Measurements from ENCODE around the gene COL24A1. TPM values are rescaled to one million over a fixed set of nuclear protein-coding genes. Genes with fewer than 3 reads are reported as not detected.

The COL24A1 gene
- total and polyA plus RNA-seq, 2 donors (not counting 1 experiment from before 2014, with no cell fraction given): not detected

DNA sequence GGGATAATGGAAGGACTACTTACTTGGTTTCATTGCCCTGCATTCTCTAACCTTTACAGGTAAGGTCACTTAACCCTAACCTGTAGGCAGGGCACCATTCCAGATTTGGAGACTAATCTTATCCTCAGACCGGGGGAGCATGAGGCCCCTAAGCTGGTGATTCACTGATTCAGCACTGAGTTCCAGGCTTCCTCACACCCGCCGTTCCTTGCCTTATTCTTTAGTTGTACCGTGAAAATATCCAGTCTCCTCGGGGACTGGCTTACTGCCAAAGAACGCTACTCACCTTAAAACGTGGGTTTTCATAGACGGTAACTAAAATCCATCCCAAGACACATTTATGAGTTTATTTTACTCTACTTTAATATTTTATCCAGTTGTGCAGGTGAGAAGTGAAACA is 44.3 kb upstream of the COL24A1 start:
- Mint-ChIP-seq H3K27me3 (no peaks in the 10 kb centered on the region), H3K27ac (no peak overlapping the region), H3K4me3 (no peak overlapping the region), H3K4me1 (no peaks in the 10 kb centered on the region), H3K9me3 (ENCODE audit: insufficient read depth) (no peaks in the 10 kb centered on the region)
- Histone ChIP-seq H3K36me3 (replicated peaks in 1 of 2; ENCODE audit: control extremely low read depth in 1 of 2, control insufficient read depth in 1 of 2, extremely low read depth in 1 of 2, insufficient read depth in 2 of 2, low read length in 1 of 2) (no peaks in the 10 kb centered on the region), H3K9me3 (ENCODE audit: control extremely low read depth in 1 of 3, control insufficient read depth in 2 of 3, insufficient read depth in 1 of 3, low read length in 2 of 3) (no peaks in the 10 kb centered on the region), H3K4me3 (ENCODE audit: control extremely low read depth in 1 of 5, extremely low read depth in 1 of 5, insufficient read depth in 1 of 5, low read depth in 2 of 5, low read length in 4 of 5) (no peak overlapping the region), H4K20me1 (ENCODE audit: control insufficient read depth, insufficient read depth, low read length, poor library complexity, severe bottlenecking) (no peaks in the 10 kb centered on the region), H3K9ac (ENCODE audit: low read length) (no peak overlapping the region), H3K79me2 (ENCODE audit: control insufficient read depth, insufficient read depth, low read length) (no peaks in the 10 kb centered on the region), H3K4me1 (ENCODE audit: control insufficient read depth in 2 of 2, insufficient read depth in 2 of 2, low read length in 2 of 2) (no peaks in the 10 kb centered on the region), H2AFZ (ENCODE audit: insufficient read depth, low read depth, low read length, poor library complexity, severe bottlenecking) (no peak overlapping the region), H3K27ac (ENCODE audit: low read length in 2 of 2) (no peak overlapping the region), H3K27me3 (replicated peaks in 1 of 4; ENCODE audit: control extremely low read depth in 1 of 4, control insufficient read depth in 3 of 4, insufficient read depth in 4 of 4, low read length in 3 of 4) (no peaks in the 10 kb centered on the region), H3K4me2 (replicated peaks; ENCODE audit: low read depth, low read length, poor library complexity, severe bottlenecking) (no peak overlapping the region)
- POLR2A ChIA-PET: no interaction called here
- intact Hi-C loops (cut with micrococcal nuclease): no loop called here
- TF ChIP-seq EZH2 (IDR thresholded peaks at IDR 0.05; ENCODE audit: borderline replicate concordance, insufficient read depth, low read depth, low read length, poor library complexity, severe bottlenecking): no peak
- WGBS (ENCODE audit: insufficient coverage): 89% methylated on average over 4 of the region's 8 CpGs
- CTCF ChIA-PET: no interaction called here
- DNase-seq (no peak), ATAC-seq (ENCODE audit: low read depth) (no peak)

DNA sequence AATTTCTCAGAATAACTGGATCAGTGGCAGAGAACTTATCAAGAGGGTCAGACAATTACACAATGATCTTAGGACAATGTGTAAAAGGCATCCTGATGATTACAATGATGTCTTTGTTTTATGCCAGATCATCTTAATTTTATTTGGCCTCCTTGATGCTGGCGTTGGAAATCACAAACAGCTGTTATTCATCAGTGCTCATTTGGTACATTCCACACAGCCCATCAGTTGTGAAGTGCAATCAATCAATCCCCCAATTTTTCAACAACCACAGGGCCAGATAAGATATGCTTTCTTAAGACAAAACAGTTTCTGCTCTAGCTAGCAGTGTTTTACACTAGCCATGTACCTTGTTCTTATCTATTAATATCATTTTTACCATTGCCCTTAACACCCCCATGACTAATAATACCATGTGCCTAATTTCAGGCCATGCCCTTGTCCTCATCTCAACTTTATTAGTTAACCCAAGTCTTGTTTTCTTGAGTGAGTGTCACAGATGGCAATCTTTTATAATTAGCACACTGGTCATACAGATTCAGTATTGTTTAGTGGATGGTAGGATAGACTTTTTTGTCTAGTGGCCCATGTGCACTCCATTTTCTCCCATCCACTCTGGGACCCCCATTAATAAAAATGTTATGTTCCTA is 40.8 kb upstream of the COL24A1 start:
- Mint-ChIP-seq H3K27ac (no peak overlapping the region), H3K9me3 (ENCODE audit: insufficient read depth) (no peaks in the 10 kb centered on the region), H3K27me3 (peaks cover 5% of the 10 kb centered on the region), H3K4me3 (no peak overlapping the region), H3K4me1 (no peaks in the 10 kb centered on the region)
- Histone ChIP-seq H4K20me1 (ENCODE audit: control insufficient read depth, insufficient read depth, low read length, poor library complexity, severe bottlenecking) (no peaks in the 10 kb centered on the region), H3K4me1 (ENCODE audit: control insufficient read depth in 2 of 2, insufficient read depth in 2 of 2, low read length in 2 of 2) (no peaks in the 10 kb centered on the region), H3K27me3 (replicated peaks in 1 of 4; ENCODE audit: control extremely low read depth in 1 of 4, control insufficient read depth in 3 of 4, insufficient read depth in 4 of 4, low read length in 3 of 4) (no peaks in the 10 kb centered on the region), H2AFZ (ENCODE audit: insufficient read depth, low read depth, low read length, poor library complexity, severe bottlenecking) (no peak overlapping the region), H3K27ac (ENCODE audit: low read length in 2 of 2) (no peak overlapping the region), H3K9me3 (ENCODE audit: control extremely low read depth in 1 of 3, control insufficient read depth in 2 of 3, insufficient read depth in 1 of 3, low read length in 2 of 3) (no peaks in the 10 kb centered on the region), H3K9ac (ENCODE audit: low read length) (no peak overlapping the region), H3K79me2 (ENCODE audit: control insufficient read depth, insufficient read depth, low read length) (no peaks in the 10 kb centered on the region), H3K36me3 (replicated peaks in 1 of 2; ENCODE audit: control extremely low read depth in 1 of 2, control insufficient read depth in 1 of 2, extremely low read depth in 1 of 2, insufficient read depth in 2 of 2, low read length in 1 of 2) (no peaks in the 10 kb centered on the region), H3K4me2 (replicated peaks; ENCODE audit: low read depth, low read length, poor library complexity, severe bottlenecking) (no peak overlapping the region), H3K4me3 (ENCODE audit: control extremely low read depth in 1 of 5, extremely low read depth in 1 of 5, insufficient read depth in 1 of 5, low read depth in 2 of 5, low read length in 4 of 5) (no peak overlapping the region)
- CTCF ChIA-PET: no interaction called here
- intact Hi-C loops (cut with micrococcal nuclease): no loop called here
- 75% methylated on average over 1 of the region's 1 CpG for WGBS (ENCODE audit: insufficient coverage)
- no peak for ATAC-seq (ENCODE audit: low read depth)
- POLR2A ChIA-PET: no interaction called here
- no peak for TF ChIP-seq EZH2 (IDR thresholded peaks at IDR 0.05; ENCODE audit: borderline replicate concordance, insufficient read depth, low read depth, low read length, poor library complexity, severe bottlenecking)
- TF ChIP-seq, protein P1, sequence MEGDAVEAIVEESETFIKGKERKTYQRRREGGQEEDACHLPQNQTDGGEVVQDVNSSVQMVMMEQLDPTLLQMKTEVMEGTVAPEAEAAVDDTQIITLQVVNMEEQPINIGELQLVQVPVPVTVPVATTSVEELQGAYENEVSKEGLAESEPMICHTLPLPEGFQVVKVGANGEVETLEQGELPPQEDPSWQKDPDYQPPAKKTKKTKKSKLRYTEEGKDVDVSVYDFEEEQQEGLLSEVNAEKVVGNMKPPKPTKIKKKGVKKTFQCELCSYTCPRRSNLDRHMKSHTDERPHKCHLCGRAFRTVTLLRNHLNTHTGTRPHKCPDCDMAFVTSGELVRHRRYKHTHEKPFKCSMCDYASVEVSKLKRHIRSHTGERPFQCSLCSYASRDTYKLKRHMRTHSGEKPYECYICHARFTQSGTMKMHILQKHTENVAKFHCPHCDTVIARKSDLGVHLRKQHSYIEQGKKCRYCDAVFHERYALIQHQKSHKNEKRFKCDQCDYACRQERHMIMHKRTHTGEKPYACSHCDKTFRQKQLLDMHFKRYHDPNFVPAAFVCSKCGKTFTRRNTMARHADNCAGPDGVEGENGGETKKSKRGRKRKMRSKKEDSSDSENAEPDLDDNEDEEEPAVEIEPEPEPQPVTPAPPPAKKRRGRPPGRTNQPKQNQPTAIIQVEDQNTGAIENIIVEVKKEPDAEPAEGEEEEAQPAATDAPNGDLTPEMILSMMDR (IDR thresholded peaks at IDR 0.05): no peak
- DNase-seq: no peak
